Heart right ventricle (tissue), 16 donors: Measurements from ENCODE around the gene CD151. TPM values are rescaled to one million over a fixed set of nuclear protein-coding genes. Genes with fewer than 3 reads are reported as not detected.

ENCODE experiments used
- ATAC-seq, 8 donors: fragments of 200-7000 bp; cut with Tn5 transposase; one replicate each; pipeline ENCODE4 v1.9.1; 2020; ENCODE audit warnings: mild to moderate bottlenecking in 8 of 8, moderate library complexity in 8 of 8, moderate number of reproducible peaks in 1 of 8
- DNase-seq, 2 donors: peaks; one replicate each; pipeline ENCODE4 v3.0.0-alpha.2; 2020
- H3K27ac ChIP-seq, 10 donors: fragments of 200-600 bp; sonication (generic) in 2 of 10; one replicate each; pipeline versions ENCODE4 v1.5.0 to v1.8.0; 2020 to 2022; ENCODE audit warnings: mild to moderate bottlenecking in 3 of 10
- H3K27me3 ChIP-seq, 7 donors: fragments of 200-600 bp; one replicate each; pipeline ENCODE4 v1.8.0; 2021 to 2022; ENCODE audit warnings: mild to moderate bottlenecking in 2 of 7
- H3K36me3 ChIP-seq, 9 donors: fragments of 200-600 bp; sonication (generic) in 1 of 9; one replicate each; pipeline versions ENCODE4 v1.5.0 to v1.8.0; 2020 to 2022; ENCODE audit warnings: mild to moderate bottlenecking in 2 of 9
- H3K4me1 ChIP-seq, 9 donors: fragments of 200-600 bp; sonication (generic) in 1 of 9; one replicate each; pipeline versions ENCODE4 v1.5.0 to v1.8.0; 2020 to 2022; ENCODE audit warnings: mild to moderate bottlenecking in 4 of 9
- H3K4me3 ChIP-seq, 10 donors: fragments of 200-600 bp; sonication (generic) in 2 of 10; one replicate each; pipeline versions ENCODE4 v1.5.0 to v1.8.0; 2020 to 2022; ENCODE audit warnings: mild to moderate bottlenecking in 7 of 10, moderate library complexity in 2 of 10
- H3K9me3 ChIP-seq, 11 donors: fragments of 200-600 bp in 10 of 11; sonication (generic) in 2 of 11; one replicate each; pipeline versions ENCODE4 v1.5.0 to v1.8.0; 2013 to 2022; ENCODE audit warnings: mild to moderate bottlenecking in 2 of 11, control low read depth in 1 of 11, moderate library complexity in 1 of 11
- WGBS, 2 donors: extraction: QIAGEN DNeasy Blood & Tissue Kit; methylation state at CpG; one replicate each; pipeline ENCODE4 v1.1.7; 2013; ENCODE audit warnings: inconsistent platforms in 1 of 2; 5-methylcytosine and 5-hydroxymethylcytosine counted together
- intact Hi-C, 10 donors: fragments of 100-400 bp; cut with DNase I; formaldehyde crosslinking; loops; one replicate each; pipeline versions ENCODE4 v1.11.1 to v1.14.2; 2022
- polyA plus RNA-seq, 2 donors: library from polyadenylated mRNA; stranded (reverse); fragments of 200-250 nt; gene quantifications; one replicate each; pipeline ENCODE4 v1.2.3, GENCODE V29; 2013
- total RNA-seq, 10 donors: library from RNA; stranded (reverse); fragmentation: NEBNext Ultra II Directional in 3 of 10; extraction: Animal tissue kit (Norgen Biotek cat#: 25700) in 3 of 10; gene quantifications; one replicate each; pipeline versions ENCODE4 v1.2.1 to v1.2.4, GENCODE V29; 2021 to 2023
- TF ChIP-seq, protein P1 (sequence below), 9 donors: fragments of 200-600 bp; sonication (generic) in 2 of 9; IDR thresholded peaks; one replicate each; pipeline versions ENCODE4 v1.5.0 to v1.8.0; 2021 to 2022; ENCODE audit warnings: antibody characterized with exemption in 9 of 9, mild to moderate bottlenecking in 5 of 9, moderate library complexity in 1 of 9
- donor health status: Arrhythmogenic right ventricular cardiomyopathy.
- donor health status: ischemic (EF 13 %, LVEDD 7.1; RV severe dilation, severe dysfunction).
- donor health status: healthy with polysubstance abuse.
- donor health status: DM: no; HTN: yes; CAD: no.
- donor health status: DM: no; HTN: no; CAD: no.
- donor health status: ischemic (EF 25% LVEDD 6.9; RV normal size, moderate dysfunction).
- donor health status: ischemic (EF 25% LVEDD 5.7; RV mildly dilated, moderate dysfunction).
- donor health status: healthy.
- donor health status: DM: yes; HTN: yes; CAD: no.
- donor health status: Ischemic cardiomyopathy.
- donor health status: ischemic (EF 35%, LVEDD 5.7; RV mildly dilated, moderate dysfunction).
- donor health status: nonischemic (EF 11% LVEDD 7.7; RV severe dilation, severe dysfunction).
- donor health status: DM: yes; HTN: yes; CAD: no.
- donor health status: PGD.
- donor health status: ischemic (EF 29% LVEDD 5.4; RV normal size, mild dysfunction).
- donor health status: nonischemic (EF 23%, LVEDD 6.1; RV moderate dilation, normal function).

The CD151 gene
- total and polyA plus RNA-seq, 12 donors: 286 to 684 (median 466) TPM

DNA sequence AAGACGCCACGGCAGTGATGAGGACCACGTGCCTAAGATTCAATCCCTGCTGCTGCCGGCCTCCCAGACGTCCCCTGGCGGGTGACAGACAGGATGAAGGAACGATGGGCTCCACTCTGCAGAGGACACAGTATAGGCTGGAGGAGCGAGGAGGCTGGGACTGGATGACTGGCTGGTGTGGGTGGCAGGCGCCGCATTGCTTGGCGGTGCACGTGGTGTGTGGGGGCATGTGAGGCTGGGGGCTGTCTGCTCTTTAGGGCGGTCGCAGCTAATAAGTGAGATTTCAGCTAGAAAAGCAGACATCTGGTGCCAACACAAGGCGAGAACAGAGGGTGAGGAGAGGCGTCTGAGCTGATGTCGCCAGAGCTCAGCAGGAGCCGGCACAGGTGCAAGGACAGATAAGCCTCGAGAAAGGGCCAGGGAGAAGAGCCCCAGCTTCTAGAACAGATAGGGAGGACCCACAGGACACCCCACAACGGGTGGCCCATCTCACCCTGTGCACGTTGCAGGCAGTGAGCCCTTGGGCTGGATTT lies 43.1 kb downstream of the CD151 start:
- TF ChIP-seq, protein P1, sequence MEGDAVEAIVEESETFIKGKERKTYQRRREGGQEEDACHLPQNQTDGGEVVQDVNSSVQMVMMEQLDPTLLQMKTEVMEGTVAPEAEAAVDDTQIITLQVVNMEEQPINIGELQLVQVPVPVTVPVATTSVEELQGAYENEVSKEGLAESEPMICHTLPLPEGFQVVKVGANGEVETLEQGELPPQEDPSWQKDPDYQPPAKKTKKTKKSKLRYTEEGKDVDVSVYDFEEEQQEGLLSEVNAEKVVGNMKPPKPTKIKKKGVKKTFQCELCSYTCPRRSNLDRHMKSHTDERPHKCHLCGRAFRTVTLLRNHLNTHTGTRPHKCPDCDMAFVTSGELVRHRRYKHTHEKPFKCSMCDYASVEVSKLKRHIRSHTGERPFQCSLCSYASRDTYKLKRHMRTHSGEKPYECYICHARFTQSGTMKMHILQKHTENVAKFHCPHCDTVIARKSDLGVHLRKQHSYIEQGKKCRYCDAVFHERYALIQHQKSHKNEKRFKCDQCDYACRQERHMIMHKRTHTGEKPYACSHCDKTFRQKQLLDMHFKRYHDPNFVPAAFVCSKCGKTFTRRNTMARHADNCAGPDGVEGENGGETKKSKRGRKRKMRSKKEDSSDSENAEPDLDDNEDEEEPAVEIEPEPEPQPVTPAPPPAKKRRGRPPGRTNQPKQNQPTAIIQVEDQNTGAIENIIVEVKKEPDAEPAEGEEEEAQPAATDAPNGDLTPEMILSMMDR (IDR thresholded peaks at IDR 0.05): no peak
- DNase-seq (no peak), ATAC-seq (no peak)
- Histone ChIP-seq H3K4me1 (peaks cover 0 to 10% (median 0%) of the 10 kb centered on the region in 9 donors), H3K36me3 (peaks cover 0 to 21% (median 0%) of the 10 kb centered on the region in 9 donors), H3K9me3 (no peaks in the 10 kb centered on the region), H3K4me3 (no peak overlapping the region), H3K27me3 (no peaks in the 10 kb centered on the region), H3K27ac (no peak overlapping the region)
- intact Hi-C loops: no loop called here
- 88 to 89% methylated on average over 21 of the region's 21 CpGs for WGBS, 2 donors

DNA sequence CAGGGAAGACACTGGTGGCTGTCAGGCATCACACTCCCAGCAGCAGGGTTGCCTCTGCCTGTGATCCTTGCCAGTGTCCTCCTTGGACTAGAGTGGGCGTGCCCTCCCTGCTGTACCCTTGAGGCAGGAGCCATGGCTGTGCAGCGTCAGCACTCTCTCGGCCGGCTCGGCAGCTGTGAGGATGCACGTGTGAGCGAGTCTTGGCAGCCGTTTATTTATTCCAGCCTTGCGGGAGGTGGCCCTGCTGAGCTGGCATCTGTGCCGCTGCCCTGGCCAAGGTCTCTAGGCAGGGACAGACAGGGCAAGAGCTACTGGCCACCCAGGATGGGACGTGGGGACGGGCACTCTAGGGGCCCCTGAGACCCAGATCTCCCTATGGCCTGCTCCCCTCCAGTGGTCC lies 43.8 kb downstream of the CD151 start:
- ATAC-seq (peak; percentile 71 to 92 (median 85)), DNase-seq (peak; percentile 56 to 75)
- intact Hi-C loops: no loop called here
- H3K4me3 ChIP-seq: no peak overlapping the region
- TF ChIP-seq, protein P1 (IDR thresholded peaks at IDR 0.05): no peak
- H3K36me3 ChIP-seq: peaks cover 0 to 25% (median 0%) of the 10 kb centered on the region in 9 donors
- no peaks in the 10 kb centered on the region for H3K27me3 ChIP-seq
- WGBS, 2 donors: 36 to 53% methylated on average over 12 of the region's 12 CpGs
- peaks cover 0 to 10% (median 0%) of the 10 kb centered on the region in 9 donors for H3K4me1 ChIP-seq
- no peak overlapping the region for H3K27ac ChIP-seq
- H3K9me3 ChIP-seq: no peaks in the 10 kb centered on the region

DNA sequence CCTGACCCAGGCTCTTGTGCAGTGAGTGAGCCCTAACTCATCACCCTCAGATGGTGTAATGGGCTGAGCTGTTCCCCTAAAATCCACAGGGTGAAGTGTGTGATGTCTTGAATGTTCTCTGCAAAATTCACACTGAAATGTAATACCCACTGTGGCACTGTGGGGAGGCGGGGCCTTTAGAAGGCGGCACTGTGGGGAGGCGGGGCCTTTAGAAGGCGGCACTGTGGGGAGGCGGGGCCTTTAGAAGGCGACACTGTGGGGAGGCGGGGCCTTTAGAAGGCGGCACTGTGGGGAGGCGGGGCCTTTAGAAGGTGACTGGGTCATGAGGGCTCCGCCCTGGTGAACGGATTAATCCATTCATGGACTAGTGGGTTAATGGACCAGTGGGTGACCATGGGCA lies 44.8 kb downstream of the CD151 start:
- TF ChIP-seq, protein P1 (IDR thresholded peaks at IDR 0.05): no peak
- 95 to 96% methylated on average over 11 of the region's 11 CpGs for WGBS, 2 donors
- intact Hi-C loops: no loop called here
- H3K27me3 ChIP-seq: no peaks in the 10 kb centered on the region
- H3K4me3 ChIP-seq: no peak overlapping the region
- no peaks in the 10 kb centered on the region for H3K9me3 ChIP-seq
- no peak for DNase-seq
- H3K36me3 ChIP-seq: peaks cover 0 to 35% (median 0%) of the 10 kb centered on the region in 9 donors
- ATAC-seq: no peak
- no peak overlapping the region for H3K27ac ChIP-seq
- H3K4me1 ChIP-seq: peaks cover 0 to 10% (median 0%) of the 10 kb centered on the region in 9 donors

DNA sequence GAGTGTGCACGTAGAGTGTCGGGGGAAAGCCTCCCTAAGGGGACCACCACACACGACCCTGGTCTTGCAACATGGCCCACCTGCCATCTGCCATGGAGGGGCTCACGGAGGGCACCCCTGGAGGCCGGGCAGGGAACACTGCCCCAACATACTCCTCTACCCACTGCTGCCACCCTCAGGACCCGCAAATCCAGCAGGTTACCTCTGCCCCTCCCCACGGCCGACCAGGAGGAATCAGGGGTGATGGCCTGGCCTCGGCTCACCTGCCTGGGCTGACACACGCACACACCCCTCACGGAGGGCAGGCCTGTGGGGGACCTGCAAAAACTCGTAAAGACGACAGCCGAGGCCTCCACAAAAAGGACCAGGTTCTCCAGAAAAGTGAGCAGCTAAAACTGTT lies 47.7 kb downstream of the CD151 start:
- peaks cover 0 to 10% (median 0%) of the 10 kb centered on the region in 9 donors for H3K4me1 ChIP-seq
- no peak for DNase-seq
- ATAC-seq: no peak

More for the DNA sequence above, 47.7 kb downstream of the CD151 start:
- Histone ChIP-seq H3K36me3 (peaks cover 0 to 52% (median 0%) of the 10 kb centered on the region in 9 donors), H3K4me3 (no peak overlapping the region), H3K9me3 (no peaks in the 10 kb centered on the region), H3K27me3 (no peaks in the 10 kb centered on the region), H3K27ac (no peak overlapping the region)
- 91 to 94% methylated on average over 14 of the region's 14 CpGs for WGBS, 2 donors
- intact Hi-C loops: no loop called here
- TF ChIP-seq, protein P1 (IDR thresholded peaks at IDR 0.05): no peak
